ENCODE data around the gene RAB3GAP2. TPM values are rescaled to one million over a fixed set of nuclear protein-coding genes. Genes with fewer than 3 reads are reported as not detected.

Gene RAB3GAP2
- total RNA-seq, 1 experiment from 2014 or later = 64.3 TPM

DNA sequence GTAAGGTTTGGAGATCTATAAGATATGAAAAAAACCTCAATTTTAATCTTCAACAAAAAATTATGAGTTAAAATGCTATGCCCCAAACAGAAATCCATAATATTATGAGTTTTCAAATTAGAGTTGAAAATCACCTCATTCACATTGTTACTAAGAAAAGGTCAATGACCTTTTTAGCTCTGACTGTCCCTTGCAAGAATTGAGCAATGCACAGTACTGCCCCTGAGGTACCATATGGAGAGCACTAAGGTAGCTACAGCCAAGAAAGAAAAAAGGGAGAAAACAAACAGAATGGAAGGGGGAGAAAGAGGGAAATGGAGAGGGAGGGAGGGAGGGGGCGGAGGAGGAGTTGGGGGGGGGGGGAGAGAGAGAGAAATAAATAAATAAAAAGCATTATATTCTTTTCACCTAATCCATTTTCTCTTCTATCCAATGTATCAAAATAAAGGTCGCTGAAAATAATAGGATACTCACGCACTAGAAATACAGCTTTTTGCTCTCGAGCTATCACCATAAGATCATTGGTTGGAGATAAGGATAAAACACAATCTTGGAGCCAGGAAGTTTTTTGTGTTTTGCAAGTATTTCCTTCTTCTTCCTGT, 58.8 kb downstream of the RAB3GAP2 start (continued):
- TF ChIP-seq, protein P1, sequence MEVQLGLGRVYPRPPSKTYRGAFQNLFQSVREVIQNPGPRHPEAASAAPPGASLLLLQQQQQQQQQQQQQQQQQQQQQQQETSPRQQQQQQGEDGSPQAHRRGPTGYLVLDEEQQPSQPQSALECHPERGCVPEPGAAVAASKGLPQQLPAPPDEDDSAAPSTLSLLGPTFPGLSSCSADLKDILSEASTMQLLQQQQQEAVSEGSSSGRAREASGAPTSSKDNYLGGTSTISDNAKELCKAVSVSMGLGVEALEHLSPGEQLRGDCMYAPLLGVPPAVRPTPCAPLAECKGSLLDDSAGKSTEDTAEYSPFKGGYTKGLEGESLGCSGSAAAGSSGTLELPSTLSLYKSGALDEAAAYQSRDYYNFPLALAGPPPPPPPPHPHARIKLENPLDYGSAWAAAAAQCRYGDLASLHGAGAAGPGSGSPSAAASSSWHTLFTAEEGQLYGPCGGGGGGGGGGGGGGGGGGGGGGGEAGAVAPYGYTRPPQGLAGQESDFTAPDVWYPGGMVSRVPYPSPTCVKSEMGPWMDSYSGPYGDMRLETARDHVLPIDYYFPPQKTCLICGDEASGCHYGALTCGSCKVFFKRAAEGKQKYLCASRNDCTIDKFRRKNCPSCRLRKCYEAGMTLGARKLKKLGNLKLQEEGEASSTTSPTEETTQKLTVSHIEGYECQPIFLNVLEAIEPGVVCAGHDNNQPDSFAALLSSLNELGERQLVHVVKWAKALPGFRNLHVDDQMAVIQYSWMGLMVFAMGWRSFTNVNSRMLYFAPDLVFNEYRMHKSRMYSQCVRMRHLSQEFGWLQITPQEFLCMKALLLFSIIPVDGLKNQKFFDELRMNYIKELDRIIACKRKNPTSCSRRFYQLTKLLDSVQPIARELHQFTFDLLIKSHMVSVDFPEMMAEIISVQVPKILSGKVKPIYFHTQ (CRISPR knock-in tag; IDR thresholded peaks at IDR 0.05) = no peak
- TF ChIP-seq SMAD4 (CRISPR knock-in tag; IDR thresholded peaks at IDR 0.05) (no peak), ZNF138 (CRISPR knock-in tag; conservative IDR thresholded peaks at IDR 0.05) (no peak), CREB1 (CRISPR knock-in tag; IDR thresholded peaks at IDR 0.05) (no peak), FOXK1 (CRISPR knock-in tag; IDR thresholded peaks at IDR 0.05) (no peak), ZNF219 (CRISPR knock-in tag; IDR thresholded peaks at IDR 0.05; ENCODE audit: borderline replicate concordance) (no peak), MXD4 (CRISPR knock-in tag; IDR thresholded peaks at IDR 0.05; ENCODE audit: borderline replicate concordance) (no peak), TCF7 (CRISPR knock-in tag; IDR thresholded peaks at IDR 0.05; ENCODE audit: low read depth) (no peak), ZNF121 (CRISPR knock-in tag; IDR thresholded peaks at IDR 0.05) (no peak), SMAD3 (CRISPR knock-in tag; IDR thresholded peaks at IDR 0.05; ENCODE audit: borderline replicate concordance) (no peak), ZNF416 (CRISPR knock-in tag; IDR thresholded peaks at IDR 0.05) (no peak)
- TF ChIP-seq, protein P2, sequence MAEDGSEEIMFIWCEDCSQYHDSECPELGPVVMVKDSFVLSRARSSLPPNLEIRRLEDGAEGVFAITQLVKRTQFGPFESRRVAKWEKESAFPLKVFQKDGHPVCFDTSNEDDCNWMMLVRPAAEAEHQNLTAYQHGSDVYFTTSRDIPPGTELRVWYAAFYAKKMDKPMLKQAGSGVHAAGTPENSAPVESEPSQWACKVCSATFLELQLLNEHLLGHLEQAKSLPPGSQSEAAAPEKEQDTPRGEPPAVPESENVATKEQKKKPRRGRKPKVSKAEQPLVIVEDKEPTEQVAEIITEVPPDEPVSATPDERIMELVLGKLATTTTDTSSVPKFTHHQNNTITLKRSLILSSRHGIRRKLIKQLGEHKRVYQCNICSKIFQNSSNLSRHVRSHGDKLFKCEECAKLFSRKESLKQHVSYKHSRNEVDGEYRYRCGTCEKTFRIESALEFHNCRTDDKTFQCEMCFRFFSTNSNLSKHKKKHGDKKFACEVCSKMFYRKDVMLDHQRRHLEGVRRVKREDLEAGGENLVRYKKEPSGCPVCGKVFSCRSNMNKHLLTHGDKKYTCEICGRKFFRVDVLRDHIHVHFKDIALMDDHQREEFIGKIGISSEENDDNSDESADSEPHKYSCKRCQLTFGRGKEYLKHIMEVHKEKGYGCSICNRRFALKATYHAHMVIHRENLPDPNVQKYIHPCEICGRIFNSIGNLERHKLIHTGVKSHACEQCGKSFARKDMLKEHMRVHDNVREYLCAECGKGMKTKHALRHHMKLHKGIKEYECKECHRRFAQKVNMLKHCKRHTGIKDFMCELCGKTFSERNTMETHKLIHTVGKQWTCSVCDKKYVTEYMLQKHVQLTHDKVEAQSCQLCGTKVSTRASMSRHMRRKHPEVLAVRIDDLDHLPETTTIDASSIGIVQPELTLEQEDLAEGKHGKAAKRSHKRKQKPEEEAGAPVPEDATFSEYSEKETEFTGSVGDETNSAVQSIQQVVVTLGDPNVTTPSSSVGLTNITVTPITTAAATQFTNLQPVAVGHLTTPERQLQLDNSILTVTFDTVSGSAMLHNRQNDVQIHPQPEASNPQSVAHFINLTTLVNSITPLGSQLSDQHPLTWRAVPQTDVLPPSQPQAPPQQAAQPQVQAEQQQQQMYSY (CRISPR knock-in tag; IDR thresholded peaks at IDR 0.05) = no peak
- TF ChIP-seq, protein P3, sequence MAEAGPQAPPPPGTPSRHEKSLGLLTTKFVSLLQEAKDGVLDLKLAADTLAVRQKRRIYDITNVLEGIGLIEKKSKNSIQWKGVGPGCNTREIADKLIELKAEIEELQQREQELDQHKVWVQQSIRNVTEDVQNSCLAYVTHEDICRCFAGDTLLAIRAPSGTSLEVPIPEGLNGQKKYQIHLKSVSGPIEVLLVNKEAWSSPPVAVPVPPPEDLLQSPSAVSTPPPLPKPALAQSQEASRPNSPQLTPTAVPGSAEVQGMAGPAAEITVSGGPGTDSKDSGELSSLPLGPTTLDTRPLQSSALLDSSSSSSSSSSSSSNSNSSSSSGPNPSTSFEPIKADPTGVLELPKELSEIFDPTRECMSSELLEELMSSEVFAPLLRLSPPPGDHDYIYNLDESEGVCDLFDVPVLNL (CRISPR knock-in tag; IDR thresholded peaks at IDR 0.05; ENCODE audit: borderline replicate concordance, low read depth) = no peak
- TF ChIP-seq, protein P4, sequence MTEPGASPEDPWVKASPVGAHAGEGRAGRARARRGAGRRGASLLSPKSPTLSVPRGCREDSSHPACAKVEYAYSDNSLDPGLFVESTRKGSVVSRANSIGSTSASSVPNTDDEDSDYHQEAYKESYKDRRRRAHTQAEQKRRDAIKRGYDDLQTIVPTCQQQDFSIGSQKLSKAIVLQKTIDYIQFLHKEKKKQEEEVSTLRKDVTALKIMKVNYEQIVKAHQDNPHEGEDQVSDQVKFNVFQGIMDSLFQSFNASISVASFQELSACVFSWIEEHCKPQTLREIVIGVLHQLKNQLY (CRISPR knock-in tag; IDR thresholded peaks at IDR 0.05) = no peak

DNA sequence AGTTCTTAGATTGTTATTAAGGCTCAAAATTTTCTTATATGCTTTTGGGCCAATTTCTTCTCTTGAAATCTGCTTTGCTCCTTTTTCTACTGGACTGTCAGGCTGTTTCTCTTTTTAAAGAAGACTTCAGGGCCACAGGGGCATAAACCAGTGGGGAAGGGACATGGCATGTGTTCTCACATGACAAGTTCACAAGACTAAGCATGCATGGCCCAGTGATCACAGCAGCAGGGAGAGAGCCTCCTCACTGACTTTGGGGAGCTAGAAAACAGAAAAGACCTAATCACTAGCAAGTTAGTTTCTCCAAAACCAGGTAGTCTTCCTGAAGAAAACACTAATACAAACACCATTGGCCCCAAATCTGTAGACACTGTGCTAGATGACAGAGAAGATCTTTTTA, 64.8 kb downstream of the RAB3GAP2 start:
- POLR2A ChIA-PET = no interaction called here
- peaks cover 48% of the 10 kb centered on the region for H3K36me3 Mint-ChIP-seq
- H3K27ac Mint-ChIP-seq = peak overlapping the region; percentile 25; the same call in 1 of the 2 replicates
- H3K4me1 Mint-ChIP-seq = no peaks in the 10 kb centered on the region
- CTCF ChIA-PET = interaction anchor here (0.6 to 1.4 kb wide), 2 partner anchors 11 to 217 kb away, joined by 5 to 8 read pairs; no protein-coding TSS in a partner anchor
- no peak overlapping the region for H3K4me3 Mint-ChIP-seq
- DNase-seq (ENCODE audit: low spot score) (no peak), ATAC-seq (no peak)
- H3K27me3 Mint-ChIP-seq (ENCODE audit: low read depth) = no peaks in the 10 kb centered on the region
- peaks cover 9% of the 10 kb centered on the region for H3K9me3 Mint-ChIP-seq
- TF ChIP-seq, protein P5, sequence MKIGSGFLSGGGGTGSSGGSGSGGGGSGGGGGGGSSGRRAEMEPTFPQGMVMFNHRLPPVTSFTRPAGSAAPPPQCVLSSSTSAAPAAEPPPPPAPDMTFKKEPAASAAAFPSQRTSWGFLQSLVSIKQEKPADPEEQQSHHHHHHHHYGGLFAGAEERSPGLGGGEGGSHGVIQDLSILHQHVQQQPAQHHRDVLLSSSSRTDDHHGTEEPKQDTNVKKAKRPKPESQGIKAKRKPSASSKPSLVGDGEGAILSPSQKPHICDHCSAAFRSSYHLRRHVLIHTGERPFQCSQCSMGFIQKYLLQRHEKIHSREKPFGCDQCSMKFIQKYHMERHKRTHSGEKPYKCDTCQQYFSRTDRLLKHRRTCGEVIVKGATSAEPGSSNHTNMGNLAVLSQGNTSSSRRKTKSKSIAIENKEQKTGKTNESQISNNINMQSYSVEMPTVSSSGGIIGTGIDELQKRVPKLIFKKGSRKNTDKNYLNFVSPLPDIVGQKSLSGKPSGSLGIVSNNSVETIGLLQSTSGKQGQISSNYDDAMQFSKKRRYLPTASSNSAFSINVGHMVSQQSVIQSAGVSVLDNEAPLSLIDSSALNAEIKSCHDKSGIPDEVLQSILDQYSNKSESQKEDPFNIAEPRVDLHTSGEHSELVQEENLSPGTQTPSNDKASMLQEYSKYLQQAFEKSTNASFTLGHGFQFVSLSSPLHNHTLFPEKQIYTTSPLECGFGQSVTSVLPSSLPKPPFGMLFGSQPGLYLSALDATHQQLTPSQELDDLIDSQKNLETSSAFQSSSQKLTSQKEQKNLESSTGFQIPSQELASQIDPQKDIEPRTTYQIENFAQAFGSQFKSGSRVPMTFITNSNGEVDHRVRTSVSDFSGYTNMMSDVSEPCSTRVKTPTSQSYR (CRISPR knock-in tag; IDR thresholded peaks at IDR 0.05) = no peak
- TF ChIP-seq, protein P6, sequence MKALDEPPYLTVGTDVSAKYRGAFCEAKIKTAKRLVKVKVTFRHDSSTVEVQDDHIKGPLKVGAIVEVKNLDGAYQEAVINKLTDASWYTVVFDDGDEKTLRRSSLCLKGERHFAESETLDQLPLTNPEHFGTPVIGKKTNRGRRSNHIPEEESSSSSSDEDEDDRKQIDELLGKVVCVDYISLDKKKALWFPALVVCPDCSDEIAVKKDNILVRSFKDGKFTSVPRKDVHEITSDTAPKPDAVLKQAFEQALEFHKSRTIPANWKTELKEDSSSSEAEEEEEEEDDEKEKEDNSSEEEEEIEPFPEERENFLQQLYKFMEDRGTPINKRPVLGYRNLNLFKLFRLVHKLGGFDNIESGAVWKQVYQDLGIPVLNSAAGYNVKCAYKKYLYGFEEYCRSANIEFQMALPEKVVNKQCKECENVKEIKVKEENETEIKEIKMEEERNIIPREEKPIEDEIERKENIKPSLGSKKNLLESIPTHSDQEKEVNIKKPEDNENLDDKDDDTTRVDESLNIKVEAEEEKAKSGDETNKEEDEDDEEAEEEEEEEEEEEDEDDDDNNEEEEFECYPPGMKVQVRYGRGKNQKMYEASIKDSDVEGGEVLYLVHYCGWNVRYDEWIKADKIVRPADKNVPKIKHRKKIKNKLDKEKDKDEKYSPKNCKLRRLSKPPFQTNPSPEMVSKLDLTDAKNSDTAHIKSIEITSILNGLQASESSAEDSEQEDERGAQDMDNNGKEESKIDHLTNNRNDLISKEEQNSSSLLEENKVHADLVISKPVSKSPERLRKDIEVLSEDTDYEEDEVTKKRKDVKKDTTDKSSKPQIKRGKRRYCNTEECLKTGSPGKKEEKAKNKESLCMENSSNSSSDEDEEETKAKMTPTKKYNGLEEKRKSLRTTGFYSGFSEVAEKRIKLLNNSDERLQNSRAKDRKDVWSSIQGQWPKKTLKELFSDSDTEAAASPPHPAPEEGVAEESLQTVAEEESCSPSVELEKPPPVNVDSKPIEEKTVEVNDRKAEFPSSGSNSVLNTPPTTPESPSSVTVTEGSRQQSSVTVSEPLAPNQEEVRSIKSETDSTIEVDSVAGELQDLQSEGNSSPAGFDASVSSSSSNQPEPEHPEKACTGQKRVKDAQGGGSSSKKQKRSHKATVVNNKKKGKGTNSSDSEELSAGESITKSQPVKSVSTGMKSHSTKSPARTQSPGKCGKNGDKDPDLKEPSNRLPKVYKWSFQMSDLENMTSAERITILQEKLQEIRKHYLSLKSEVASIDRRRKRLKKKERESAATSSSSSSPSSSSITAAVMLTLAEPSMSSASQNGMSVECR (CRISPR knock-in tag; IDR thresholded peaks at IDR 0.05; ENCODE audit: borderline replicate concordance) = no peak
- TF ChIP-seq TEAD1 (CRISPR knock-in tag; IDR thresholded peaks at IDR 0.05) = no peak
- no peak for TF ChIP-seq ZNF416 (CRISPR knock-in tag; IDR thresholded peaks at IDR 0.05)
- TF ChIP-seq MYBL2 (CRISPR knock-in tag; IDR thresholded peaks at IDR 0.05) = no peak
- TF ChIP-seq HMGA2 (CRISPR knock-in tag; IDR thresholded peaks at IDR 0.05) = no peak
- TF ChIP-seq ZNF263 (CRISPR knock-in tag; IDR thresholded peaks at IDR 0.05; ENCODE audit: low read depth) = no peak
- TF ChIP-seq NR1H2 (CRISPR knock-in tag; IDR thresholded peaks at IDR 0.05) = no peak
